Measurements from ENCODE around the gene CADPS. TPM values are rescaled to one million over a fixed set of nuclear protein-coding genes. Genes with fewer than 3 reads are reported as not detected.

Gene CADPS
- total RNA-seq, 1 experiment from 2014 or later, result not detected

- POLR2A ChIA-PET, result no interaction called here
- Histone ChIP-seq H3K9me3 (ENCODE audit: control insufficient read depth, insufficient read depth, low read depth, low read length) (no peaks in the 10 kb centered on the region), H3K4me3 (ENCODE audit: low read depth in 2 of 2, low read length in 2 of 2) (no peak overlapping the region), H3K27me3 (ENCODE audit: control insufficient read depth, insufficient read depth, low read length) (no peaks in the 10 kb centered on the region), H3K4me1 (ENCODE audit: control insufficient read depth, insufficient read depth, low read length) (no peaks in the 10 kb centered on the region), H3K27ac (ENCODE audit: low read length) (no peak overlapping the region), H3K36me3 (ENCODE audit: control insufficient read depth, insufficient read depth, low read length) (no peaks in the 10 kb centered on the region)
- CTCF ChIA-PET, result no interaction called here
- BruUV-seq (replicated peaks), result no TSS peak
- ATAC-seq (no peak), DNase-seq (ENCODE audit: low read depth, low spot score) (no peak)
- intact Hi-C loops (cut with micrococcal nuclease; ENCODE audit: unreplicated experiment) (no loop called here), in situ Hi-C loops (cut with HindIII; ENCODE audit: low pct_unique_long_range_greater_than_20kb, low sequenced_read_pairs) (no loop called here)
- TF ChIP-seq POLR2AphosphoS5 (IDR thresholded peaks at IDR 0.05; ENCODE audit: low read depth, low read length), result no peak
- TF ChIP-seq, protein P1, sequence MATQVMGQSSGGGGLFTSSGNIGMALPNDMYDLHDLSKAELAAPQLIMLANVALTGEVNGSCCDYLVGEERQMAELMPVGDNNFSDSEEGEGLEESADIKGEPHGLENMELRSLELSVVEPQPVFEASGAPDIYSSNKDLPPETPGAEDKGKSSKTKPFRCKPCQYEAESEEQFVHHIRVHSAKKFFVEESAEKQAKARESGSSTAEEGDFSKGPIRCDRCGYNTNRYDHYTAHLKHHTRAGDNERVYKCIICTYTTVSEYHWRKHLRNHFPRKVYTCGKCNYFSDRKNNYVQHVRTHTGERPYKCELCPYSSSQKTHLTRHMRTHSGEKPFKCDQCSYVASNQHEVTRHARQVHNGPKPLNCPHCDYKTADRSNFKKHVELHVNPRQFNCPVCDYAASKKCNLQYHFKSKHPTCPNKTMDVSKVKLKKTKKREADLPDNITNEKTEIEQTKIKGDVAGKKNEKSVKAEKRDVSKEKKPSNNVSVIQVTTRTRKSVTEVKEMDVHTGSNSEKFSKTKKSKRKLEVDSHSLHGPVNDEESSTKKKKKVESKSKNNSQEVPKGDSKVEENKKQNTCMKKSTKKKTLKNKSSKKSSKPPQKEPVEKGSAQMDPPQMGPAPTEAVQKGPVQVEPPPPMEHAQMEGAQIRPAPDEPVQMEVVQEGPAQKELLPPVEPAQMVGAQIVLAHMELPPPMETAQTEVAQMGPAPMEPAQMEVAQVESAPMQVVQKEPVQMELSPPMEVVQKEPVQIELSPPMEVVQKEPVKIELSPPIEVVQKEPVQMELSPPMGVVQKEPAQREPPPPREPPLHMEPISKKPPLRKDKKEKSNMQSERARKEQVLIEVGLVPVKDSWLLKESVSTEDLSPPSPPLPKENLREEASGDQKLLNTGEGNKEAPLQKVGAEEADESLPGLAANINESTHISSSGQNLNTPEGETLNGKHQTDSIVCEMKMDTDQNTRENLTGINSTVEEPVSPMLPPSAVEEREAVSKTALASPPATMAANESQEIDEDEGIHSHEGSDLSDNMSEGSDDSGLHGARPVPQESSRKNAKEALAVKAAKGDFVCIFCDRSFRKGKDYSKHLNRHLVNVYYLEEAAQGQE (IDR thresholded peaks at IDR 0.05; ENCODE audit: insufficient read depth in 1 of 2, low read depth in 2 of 2, low read length in 1 of 2), result no peak
Measured at GRCh38 chr3:62723166-62723913, 151.9 kb downstream of the CADPS start.

DNA sequence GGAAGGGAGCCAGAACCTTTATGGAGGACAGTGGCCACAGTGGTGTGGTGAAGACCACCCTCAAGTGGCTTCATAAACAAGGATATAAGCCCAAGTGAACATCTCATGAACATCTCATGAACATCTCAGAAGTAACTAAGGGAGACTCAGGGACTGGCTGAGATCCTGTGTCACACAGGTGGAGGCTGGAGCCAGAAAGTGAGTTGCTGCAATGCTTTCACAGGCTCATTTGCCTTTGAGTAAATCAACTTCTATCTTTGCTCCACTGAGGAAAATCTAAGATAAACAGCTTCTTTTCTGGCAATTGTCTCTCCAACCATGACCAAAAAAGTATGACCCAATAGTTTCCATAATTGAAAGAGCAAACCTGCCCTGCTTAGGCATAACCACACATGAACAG lies 152.9 kb downstream of the CADPS start:
- Histone ChIP-seq H3K27me3 (ENCODE audit: control insufficient read depth, insufficient read depth, low read length) (no peaks in the 10 kb centered on the region), H3K36me3 (ENCODE audit: control insufficient read depth, insufficient read depth, low read length) (no peaks in the 10 kb centered on the region), H3K9me3 (ENCODE audit: control insufficient read depth, insufficient read depth, low read depth, low read length) (no peaks in the 10 kb centered on the region), H3K4me3 (ENCODE audit: low read depth in 2 of 2, low read length in 2 of 2) (no peak overlapping the region), H3K27ac (ENCODE audit: low read length) (no peak overlapping the region), H3K4me1 (ENCODE audit: control insufficient read depth, insufficient read depth, low read length) (no peaks in the 10 kb centered on the region)
- no peak for ATAC-seq
- intact Hi-C loops (cut with micrococcal nuclease; ENCODE audit: unreplicated experiment), result no loop called here
- POLR2A ChIA-PET, result no interaction called here
- in situ Hi-C loops (cut with HindIII; ENCODE audit: low pct_unique_long_range_greater_than_20kb, low sequenced_read_pairs), result no loop called here
- no TSS peak for BruUV-seq (replicated peaks)
- CTCF ChIA-PET, result no interaction called here
- no peak for TF ChIP-seq TCF7L2 (IDR thresholded peaks at IDR 0.05; ENCODE audit: low read depth, low read length)
- TF ChIP-seq SIN3A (IDR thresholded peaks at IDR 0.05; ENCODE audit: borderline replicate concordance, insufficient read depth, low read depth, low read length), result no peak
- TF ChIP-seq, protein P2, sequence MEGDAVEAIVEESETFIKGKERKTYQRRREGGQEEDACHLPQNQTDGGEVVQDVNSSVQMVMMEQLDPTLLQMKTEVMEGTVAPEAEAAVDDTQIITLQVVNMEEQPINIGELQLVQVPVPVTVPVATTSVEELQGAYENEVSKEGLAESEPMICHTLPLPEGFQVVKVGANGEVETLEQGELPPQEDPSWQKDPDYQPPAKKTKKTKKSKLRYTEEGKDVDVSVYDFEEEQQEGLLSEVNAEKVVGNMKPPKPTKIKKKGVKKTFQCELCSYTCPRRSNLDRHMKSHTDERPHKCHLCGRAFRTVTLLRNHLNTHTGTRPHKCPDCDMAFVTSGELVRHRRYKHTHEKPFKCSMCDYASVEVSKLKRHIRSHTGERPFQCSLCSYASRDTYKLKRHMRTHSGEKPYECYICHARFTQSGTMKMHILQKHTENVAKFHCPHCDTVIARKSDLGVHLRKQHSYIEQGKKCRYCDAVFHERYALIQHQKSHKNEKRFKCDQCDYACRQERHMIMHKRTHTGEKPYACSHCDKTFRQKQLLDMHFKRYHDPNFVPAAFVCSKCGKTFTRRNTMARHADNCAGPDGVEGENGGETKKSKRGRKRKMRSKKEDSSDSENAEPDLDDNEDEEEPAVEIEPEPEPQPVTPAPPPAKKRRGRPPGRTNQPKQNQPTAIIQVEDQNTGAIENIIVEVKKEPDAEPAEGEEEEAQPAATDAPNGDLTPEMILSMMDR (IDR thresholded peaks at IDR 0.05), result no peak
- TF ChIP-seq, protein P1 (IDR thresholded peaks at IDR 0.05; ENCODE audit: insufficient read depth in 1 of 2, low read depth in 2 of 2, low read length in 1 of 2), result no peak
- TF ChIP-seq POLR2AphosphoS5 (IDR thresholded peaks at IDR 0.05; ENCODE audit: low read depth, low read length), result no peak
- no peak for DNase-seq (ENCODE audit: low read depth, low spot score)
